PFSK-1 (cell line): ENCODE measurements around the gene ZNF385D.

Source experiments
- POLR2AphosphoS5 ChIP-seq: IDR thresholded peaks from 2 replicates; pipeline ENCODE4 v1.6.1; 2012; ENCODE audit warnings: low read depth, mild to moderate bottlenecking, control low read depth, low read length, moderate library complexity
- SIN3A ChIP-seq: IDR thresholded peaks from 2 replicates; pipeline ENCODE4 v1.6.1; 2012; ENCODE audit warnings: mild to moderate bottlenecking, low read length, moderate library complexity, borderline replicate concordance; ENCODE audit not compliant: insufficient read depth
- TAF1 ChIP-seq: IDR thresholded peaks from 2 replicates; pipeline ENCODE4 v1.6.1; 2012; ENCODE audit warnings: low read length, control low read depth, borderline replicate concordance; ENCODE audit not compliant: insufficient read depth
- TF ChIP-seq, protein P1 (sequence below), 2 experiments: IDR thresholded peaks; 2 replicates each; pipeline versions ENCODE4 v1.6.1 to v1.8.0; 2011 to 2012; ENCODE audit warnings: low read depth in 2 of 2, low read length in 2 of 2, control low read depth in 1 of 2, inconsistent platforms in 1 of 2, mild to moderate bottlenecking in 1 of 2, moderate library complexity in 1 of 2; ENCODE audit not compliant: insufficient read depth in 1 of 2

GRCh38 chr3:21601178-21601577 lies 149.8 kb downstream of the ZNF385D start:
- TF ChIP-seq POLR2AphosphoS5 (no peak), TAF1 (no peak), SIN3A (no peak)
- TF ChIP-seq, protein P1, sequence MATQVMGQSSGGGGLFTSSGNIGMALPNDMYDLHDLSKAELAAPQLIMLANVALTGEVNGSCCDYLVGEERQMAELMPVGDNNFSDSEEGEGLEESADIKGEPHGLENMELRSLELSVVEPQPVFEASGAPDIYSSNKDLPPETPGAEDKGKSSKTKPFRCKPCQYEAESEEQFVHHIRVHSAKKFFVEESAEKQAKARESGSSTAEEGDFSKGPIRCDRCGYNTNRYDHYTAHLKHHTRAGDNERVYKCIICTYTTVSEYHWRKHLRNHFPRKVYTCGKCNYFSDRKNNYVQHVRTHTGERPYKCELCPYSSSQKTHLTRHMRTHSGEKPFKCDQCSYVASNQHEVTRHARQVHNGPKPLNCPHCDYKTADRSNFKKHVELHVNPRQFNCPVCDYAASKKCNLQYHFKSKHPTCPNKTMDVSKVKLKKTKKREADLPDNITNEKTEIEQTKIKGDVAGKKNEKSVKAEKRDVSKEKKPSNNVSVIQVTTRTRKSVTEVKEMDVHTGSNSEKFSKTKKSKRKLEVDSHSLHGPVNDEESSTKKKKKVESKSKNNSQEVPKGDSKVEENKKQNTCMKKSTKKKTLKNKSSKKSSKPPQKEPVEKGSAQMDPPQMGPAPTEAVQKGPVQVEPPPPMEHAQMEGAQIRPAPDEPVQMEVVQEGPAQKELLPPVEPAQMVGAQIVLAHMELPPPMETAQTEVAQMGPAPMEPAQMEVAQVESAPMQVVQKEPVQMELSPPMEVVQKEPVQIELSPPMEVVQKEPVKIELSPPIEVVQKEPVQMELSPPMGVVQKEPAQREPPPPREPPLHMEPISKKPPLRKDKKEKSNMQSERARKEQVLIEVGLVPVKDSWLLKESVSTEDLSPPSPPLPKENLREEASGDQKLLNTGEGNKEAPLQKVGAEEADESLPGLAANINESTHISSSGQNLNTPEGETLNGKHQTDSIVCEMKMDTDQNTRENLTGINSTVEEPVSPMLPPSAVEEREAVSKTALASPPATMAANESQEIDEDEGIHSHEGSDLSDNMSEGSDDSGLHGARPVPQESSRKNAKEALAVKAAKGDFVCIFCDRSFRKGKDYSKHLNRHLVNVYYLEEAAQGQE (IDR thresholded peaks at IDR 0.05; ENCODE audit: insufficient read depth in 1 of 2, low read depth in 2 of 2, low read length in 2 of 2): no peak
